SK-N-SH (cell line): ENCODE data around the gene PPIL4. TPM values are rescaled to one million over a fixed set of nuclear protein-coding genes. Genes with fewer than 3 reads are reported as not detected.
A peak's percentile ranks its signal among the peaks of the same experiment; 100 is the strongest.

Source experiments
- CTCF ChIA-PET: fragments of 300-600, 350-600 bp; formaldehyde crosslinking; extraction: SDS; loops from one replicate; lab custom pipeline; 2021; lab: Yijun Ruan, JAX
- POLR2A ChIA-PET: fragments of 350-600 bp; sonication (Branson Sonifier 250); formaldehyde crosslinking; extraction: SDS; loops from one replicate; lab custom pipeline; 2020; ENCODE audit warnings: antibody characterized with exemption, inconsistent platforms; lab: Yijun Ruan, JAX
- DNase-seq: peaks from one replicate; pipeline ENCODE4 v3.0.0; 2012
- H2AFZ ChIP-seq: fragments of 200-600 bp; sonication (generic); 2 replicates; pipeline ENCODE4 v1.8.1; 2016; ENCODE audit warnings: antibody characterized with exemption, mild to moderate bottlenecking, low read depth
- H3F3A ChIP-seq: fragments of 200-600 bp; sonication (generic); replicated peaks from 2 replicates; pipeline ENCODE3; 2016; ENCODE audit warnings: antibody characterized with exemption, mild to moderate bottlenecking; ENCODE audit not compliant: insufficient read depth
- H3K27ac ChIP-seq, 2 experiments: fragments of 200-500 bp in 1 of 2; fragments of 200-600 bp in 1 of 2; sonication (Bioruptor generic) in 1 of 2; sonication (generic), shearing (Covaris generic) in 1 of 2; 2 replicates each; pipeline versions ENCODE4 v1.5.1 to v1.6.1; 2014 to 2016; ENCODE audit warnings: low read depth in 2 of 2, inconsistent platforms in 1 of 2, low read length in 1 of 2, mild to moderate bottlenecking in 1 of 2, mixed read lengths in 1 of 2
- H3K27me3 ChIP-seq: fragments of 200-600 bp; sonication (generic), shearing (Covaris generic); 2 replicates; pipeline ENCODE4 v1.6.1; 2016; ENCODE audit warnings: mixed run types; ENCODE audit not compliant: insufficient read depth
- H3K36me3 ChIP-seq, 2 experiments: fragments of 200-500 bp in 1 of 2; fragments of 200-600 bp in 1 of 2; sonication (Bioruptor generic) in 1 of 2; sonication (generic) in 1 of 2; replicated peaks in 1 of 2; 2 replicates each; pipeline versions ENCODE3 to v1.5.1; 2014 to 2016; ENCODE audit warnings: low read length in 1 of 2, mild to moderate bottlenecking in 1 of 2; ENCODE audit not compliant: insufficient read depth in 2 of 2, control insufficient read depth in 1 of 2
- H3K4me1 ChIP-seq, 2 experiments: fragments of 200-500 bp in 1 of 2; fragments of 200-600 bp in 1 of 2; sonication (Bioruptor generic) in 1 of 2; sonication (generic), shearing (Covaris generic) in 1 of 2; 2 replicates each; pipeline versions ENCODE4 v1.5.1 to v1.6.1; 2014 to 2016; ENCODE audit warnings: low read depth in 1 of 2, low read length in 1 of 2, mixed run types in 1 of 2; ENCODE audit not compliant: insufficient read depth in 2 of 2, control insufficient read depth in 1 of 2
- H3K4me2 ChIP-seq: fragments of 200-600 bp; sonication (generic), shearing (Covaris generic); 2 replicates; pipeline ENCODE4 v1.6.1; 2017; ENCODE audit warnings: mixed run types
- H3K4me3 ChIP-seq, 2 experiments: fragments of 200-500 bp in 1 of 2; fragments of 200-600 bp in 1 of 2; sonication (Bioruptor generic) in 1 of 2; sonication (generic), shearing (Covaris generic) in 1 of 2; 2 replicates each; pipeline versions ENCODE4 v1.5.1 to v1.8.1; 2014 to 2016; ENCODE audit warnings: low read depth in 2 of 2, inconsistent platforms in 1 of 2, low read length in 1 of 2, mild to moderate bottlenecking in 1 of 2, mixed read lengths in 1 of 2, moderate library complexity in 1 of 2
- H3K79me2 ChIP-seq: fragments of 200-600 bp; sonication (generic); 2 replicates; pipeline ENCODE4 v1.8.1; 2017; ENCODE audit warnings: mild to moderate bottlenecking; ENCODE audit not compliant: insufficient read depth
- H3K9ac ChIP-seq: fragments of 200-600 bp; sonication (generic); 2 replicates; pipeline ENCODE4 v1.6.1; 2017; ENCODE audit warnings: mixed run types
- H3K9me2 ChIP-seq: fragments of 200-600 bp; sonication (generic); 2 replicates; pipeline ENCODE4 v1.6.1; 2017; ENCODE audit warnings: mixed run types
- H3K9me3 ChIP-seq: fragments of 200-600 bp; sonication (generic); 2 replicates; pipeline ENCODE4 v1.6.1; 2017; ENCODE audit warnings: mixed run types, mild to moderate bottlenecking, moderate library complexity
- H4K20me1 ChIP-seq: fragments of 200-600 bp; sonication (generic); 2 replicates; pipeline ENCODE4 v1.6.1; 2017; ENCODE audit warnings: mild to moderate bottlenecking, mixed run types; ENCODE audit not compliant: insufficient read depth
- ELF1 ChIP-seq: IDR thresholded peaks from 2 replicates; pipeline ENCODE4 v1.4.0; 2012
- EP300 ChIP-seq, 2 experiments: IDR thresholded peaks; 2 replicates each; pipeline versions ENCODE4 v1.4.0 to v1.6.1; 2012; ENCODE audit warnings: borderline replicate concordance in 1 of 2, low read depth in 1 of 2, low read length in 1 of 2
- FOXJ3 ChIP-seq: sonication (generic); formaldehyde crosslinking; IDR thresholded peaks from 2 replicates; pipeline ENCODE4 v1.5.1; 2020; ENCODE audit warnings: mild to moderate bottlenecking, missing genetic modification reagents
- GABPA ChIP-seq: IDR thresholded peaks from 2 replicates; pipeline ENCODE4 v1.4.0; 2012; ENCODE audit warnings: low read depth, mild to moderate bottlenecking
- JUND ChIP-seq: IDR thresholded peaks from 2 replicates; pipeline ENCODE4 v1.4.0; 2012
- MEF2A ChIP-seq: IDR thresholded peaks from 2 replicates; pipeline ENCODE4 v1.4.0; 2012; ENCODE audit warnings: low read depth, borderline replicate concordance
- MXI1 ChIP-seq: IDR thresholded peaks from 2 replicates; pipeline ENCODE4 v1.6.1; 2012; ENCODE audit warnings: mild to moderate bottlenecking, low read depth, low read length, improper control_type of control experiment
- NFIC ChIP-seq: IDR thresholded peaks from 2 replicates; pipeline ENCODE4 v1.4.0; 2012; ENCODE audit warnings: borderline replicate concordance
- RCOR1 ChIP-seq: fragments of 150-350 bp; IDR thresholded peaks from 2 replicates; pipeline ENCODE4 v1.6.1; 2017; ENCODE audit warnings: antibody characterized with exemption, low read length
- REST ChIP-seq: IDR thresholded peaks from 2 replicates; pipeline ENCODE4 v1.6.1; 2012; ENCODE audit warnings: mild to moderate bottlenecking, low read depth, low read length, moderate library complexity
- RFX5 ChIP-seq: IDR thresholded peaks from 2 replicates; pipeline ENCODE4 v1.6.1; 2012; ENCODE audit warnings: mild to moderate bottlenecking, improper control_type of control experiment, low read length
- RXRA ChIP-seq: IDR thresholded peaks from 2 replicates; pipeline ENCODE4 v1.4.0; 2012; ENCODE audit warnings: low read depth, mild to moderate bottlenecking, borderline replicate concordance
- SMC3 ChIP-seq: IDR thresholded peaks from 2 replicates; pipeline ENCODE4 v1.6.1; 2012; ENCODE audit warnings: low read depth, low read length, improper control_type of control experiment
- TCF12 ChIP-seq: IDR thresholded peaks from 2 replicates; pipeline ENCODE4 v1.4.0; 2012
- USF2 ChIP-seq: fragments of 150-350 bp; IDR thresholded peaks from 2 replicates; pipeline ENCODE4 v1.6.1; 2017; ENCODE audit warnings: antibody characterized with exemption, low read length, low read depth, borderline replicate concordance
- YY1 ChIP-seq: IDR thresholded peaks from 2 replicates; pipeline ENCODE4 v1.4.0; 2012; ENCODE audit warnings: low read depth, mild to moderate bottlenecking
- WGBS: methylation state at CpG from one replicate; pipeline ENCODE4 v1.1.6; 2017; ENCODE audit warnings: low lambda C conversion rate; 5-methylcytosine and 5-hydroxymethylcytosine counted together
- polyA plus RNA-seq, 3 experiments: library from polyadenylated mRNA; depleted of rRNA; stranded (reverse); fragments of >200 nt; gene quantifications; 2 replicates each; pipeline ENCODE4 v1.2.3, GENCODE V29; 2012
- TF ChIP-seq, protein P1 (sequence below): IDR thresholded peaks from 2 replicates; pipeline ENCODE4; 2012
- TF ChIP-seq, protein P2 (sequence below): IDR thresholded peaks from 2 replicates; pipeline ENCODE4 v1.4.0; 2012; ENCODE audit warnings: low read depth

Gene PPIL4
- polyA plus RNA-seq, 1 of the 3 experiments (the other 2 are of a cell fraction): 3.3 TPM

DNA sequence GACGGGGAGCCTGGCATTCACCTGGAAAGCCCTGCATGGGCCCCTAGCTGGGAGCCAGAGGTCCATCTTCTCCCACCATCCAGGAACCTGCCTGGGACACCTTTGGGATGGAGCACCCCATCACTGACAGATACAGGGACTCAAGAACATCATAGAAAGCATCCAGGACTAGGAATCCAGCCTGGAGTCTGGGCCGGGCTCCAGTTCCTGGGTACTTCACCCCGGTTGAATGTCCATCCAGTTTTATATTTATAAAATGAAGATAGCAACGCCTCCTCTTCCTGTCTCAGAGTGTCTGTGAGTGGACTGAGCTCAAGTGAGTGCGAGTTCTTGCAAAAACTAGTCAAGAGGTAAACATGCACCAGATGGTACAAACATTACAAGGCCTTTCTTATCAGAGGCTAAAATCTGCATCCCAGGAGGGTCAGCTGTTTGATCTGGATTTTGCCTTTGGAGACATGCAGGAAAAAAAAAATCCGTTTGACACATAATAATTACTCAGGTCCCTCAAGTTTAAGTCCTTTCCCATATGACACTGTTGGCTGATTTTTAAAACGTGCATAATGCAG lies 88.4 kb downstream of the PPIL4 start (continued):
- TF ChIP-seq GABPA: no peak

GRCh38 chr6:149456311-149457021 lies 89.4 kb downstream of the PPIL4 start:
- H4K20me1 ChIP-seq: no peaks in the 10 kb centered on the region
- ChIA-PET CTCF (no interaction called here), POLR2A (no interaction called here)
- H3K36me3 ChIP-seq: no peaks in the 10 kb centered on the region
- H3K9me3 ChIP-seq: no peaks in the 10 kb centered on the region
- no peaks in the 10 kb centered on the region for H3K27me3 ChIP-seq
- DNase-seq: no peak
- H3K79me2 ChIP-seq: no peaks in the 10 kb centered on the region
- WGBS: 96% methylated on average over 16 of the region's 49 CpGs
- H2AFZ ChIP-seq: no peak overlapping the region
- H3K9ac ChIP-seq: no peak overlapping the region
- H3K4me1 ChIP-seq: peaks cover 3 to 14% of the 10 kb centered on the region in 2 experiments; a peak in 2 of 4 replicates
- no peak overlapping the region for H3K27ac ChIP-seq
- no peak overlapping the region for H3K4me3 ChIP-seq
- H3F3A ChIP-seq: peaks cover 6% of the 10 kb centered on the region
- TF ChIP-seq RFX5 (no peak), MXI1 (no peak), EP300 (IDR thresholded peaks at IDR 0.05; ENCODE audit: borderline replicate concordance in 1 of 2, low read depth in 1 of 2, low read length in 1 of 2) (no peak), TCF12 (no peak), YY1 (no peak), JUND (no peak), RXRA (no peak), RCOR1 (no peak), NFIC (no peak)
- TF ChIP-seq, protein P1, sequence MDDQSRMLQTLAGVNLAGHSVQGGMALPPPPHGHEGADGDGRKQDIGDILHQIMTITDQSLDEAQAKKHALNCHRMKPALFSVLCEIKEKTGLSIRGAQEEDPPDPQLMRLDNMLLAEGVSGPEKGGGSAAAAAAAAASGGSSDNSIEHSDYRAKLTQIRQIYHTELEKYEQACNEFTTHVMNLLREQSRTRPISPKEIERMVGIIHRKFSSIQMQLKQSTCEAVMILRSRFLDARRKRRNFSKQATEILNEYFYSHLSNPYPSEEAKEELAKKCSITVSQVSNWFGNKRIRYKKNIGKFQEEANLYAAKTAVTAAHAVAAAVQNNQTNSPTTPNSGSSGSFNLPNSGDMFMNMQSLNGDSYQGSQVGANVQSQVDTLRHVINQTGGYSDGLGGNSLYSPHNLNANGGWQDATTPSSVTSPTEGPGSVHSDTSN: no peak
- no peaks in the 10 kb centered on the region for H3K9me2 ChIP-seq
- H3K4me2 ChIP-seq: no peak overlapping the region

- no peak for TF ChIP-seq YY1
- TF ChIP-seq, protein P2, sequence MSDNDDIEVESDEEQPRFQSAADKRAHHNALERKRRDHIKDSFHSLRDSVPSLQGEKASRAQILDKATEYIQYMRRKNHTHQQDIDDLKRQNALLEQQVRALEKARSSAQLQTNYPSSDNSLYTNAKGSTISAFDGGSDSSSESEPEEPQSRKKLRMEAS: no peak
- no peak for TF ChIP-seq MEF2A
- TF ChIP-seq USF2: no peak
- no peak for TF ChIP-seq NFIC
- no peak for TF ChIP-seq JUND
- TF ChIP-seq ELF1: no peak
- TF ChIP-seq FOXJ3 (CRISPR knock-in tag): no peak
- no peak for TF ChIP-seq SMC3
- no peak for TF ChIP-seq REST
- TF ChIP-seq TCF12: no peak
- no peak for TF ChIP-seq GABPA
- no peak overlapping the region; the same call in 1 of the 2 replicates for H3K4me2 ChIP-seq
- H3K4me3 ChIP-seq: no peak overlapping the region
- no peaks in the 10 kb centered on the region for H3K79me2 ChIP-seq
- peak overlapping the region; percentile 67; the same call in 1 of the 2 replicates for H2AFZ ChIP-seq
- peaks cover 6% of the 10 kb centered on the region for H3F3A ChIP-seq
- no peaks in the 10 kb centered on the region for H3K9me2 ChIP-seq
- WGBS: 91% methylated on average over 10 of the region's 11 CpGs
- POLR2A ChIA-PET: no interaction called here
- CTCF ChIA-PET: interaction anchor here (1.2 kb wide), 1 partner anchor 23 kb away, joined by 5 read pairs; no protein-coding TSS in a partner anchor
- H3K36me3 ChIP-seq: no peaks in the 10 kb centered on the region
- no peak overlapping the region for H3K9ac ChIP-seq
- H3K27me3 ChIP-seq: no peaks in the 10 kb centered on the region
- no peaks in the 10 kb centered on the region for H4K20me1 ChIP-seq
- no peaks in the 10 kb centered on the region for H3K9me3 ChIP-seq
- no peak for DNase-seq
- peaks cover 3 to 19% of the 10 kb centered on the region in 2 experiments; a peak in 2 of 4 replicates for H3K4me1 ChIP-seq
- H3K27ac ChIP-seq: peak overlapping the region in 1 of 2 experiments; percentile 16; a peak in 2 of 4 replicates
These were observed 90.7 kb downstream of the PPIL4 start for GRCh38 chr6:149455031-149455732.
